Measurements from ENCODE around the gene ASS1. TPM values are rescaled to one million over a fixed set of nuclear protein-coding genes. Genes with fewer than 3 reads are reported as not detected.

The ASS1 gene
- total RNA-seq, 1 experiment from 2014 or later = 26.2 TPM

GRCh38 chr9:130451509-130452388, 7.0 kb downstream of the ASS1 start:
- in situ Hi-C loops (cut with HindIII; ENCODE audit: low pct_unique_long_range_greater_than_20kb, low sequenced_read_pairs) = no loop called here
- peak; percentile 68 for ATAC-seq
- Histone ChIP-seq H3K4me1 (ENCODE audit: control insufficient read depth, insufficient read depth, low read length) (peaks cover 12% of the 10 kb centered on the region), H3K9me3 (ENCODE audit: control insufficient read depth, insufficient read depth, low read depth, low read length) (no peaks in the 10 kb centered on the region), H3K36me3 (ENCODE audit: control insufficient read depth, insufficient read depth, low read length) (no peaks in the 10 kb centered on the region), H3K4me3 (ENCODE audit: low read depth in 2 of 2, low read length in 2 of 2) (no peak overlapping the region), H3K27me3 (ENCODE audit: control insufficient read depth, insufficient read depth, low read length) (no peaks in the 10 kb centered on the region), H3K27ac (ENCODE audit: low read length) (no peak overlapping the region)
- TF ChIP-seq TCF7L2 (IDR thresholded peaks at IDR 0.05; ENCODE audit: low read depth, low read length) = no peak
- TF ChIP-seq CTCF (IDR thresholded peaks at IDR 0.05) = peak; percentile 62
- ChIA-PET POLR2A (no interaction called here), CTCF (no interaction called here)
- no peak for DNase-seq (ENCODE audit: low read depth, low spot score)
- intact Hi-C loops (cut with micrococcal nuclease; ENCODE audit: unreplicated experiment) = no loop called here
- no TSS peak for BruUV-seq (replicated peaks)

- POLR2A ChIA-PET = no interaction called here
- ATAC-seq (no peak), DNase-seq (ENCODE audit: low read depth, low spot score) (no peak)
- H3K4me1 ChIP-seq (ENCODE audit: control insufficient read depth, insufficient read depth, low read length) = peaks cover 7% of the 10 kb centered on the region
- H3K4me3 ChIP-seq (ENCODE audit: low read depth in 2 of 2, low read length in 2 of 2) = no peak overlapping the region
- BruUV-seq (replicated peaks) = no TSS peak
- no peak for TF ChIP-seq TCF7L2 (IDR thresholded peaks at IDR 0.05; ENCODE audit: low read depth, low read length)
- TF ChIP-seq CTCF (IDR thresholded peaks at IDR 0.05) = no peak
- no peak for TF ChIP-seq REST (IDR thresholded peaks at IDR 0.05; ENCODE audit: insufficient read depth in 1 of 2, low read depth in 2 of 2, low read length in 1 of 2)
- TF ChIP-seq SIN3A (IDR thresholded peaks at IDR 0.05; ENCODE audit: borderline replicate concordance, insufficient read depth, low read depth, low read length) = no peak
- TF ChIP-seq POLR2AphosphoS5 (IDR thresholded peaks at IDR 0.05; ENCODE audit: low read depth, low read length) = no peak
- H3K27ac ChIP-seq (ENCODE audit: low read length) = no peak overlapping the region
- intact Hi-C loops (cut with micrococcal nuclease; ENCODE audit: unreplicated experiment) (no loop called here), in situ Hi-C loops (cut with HindIII; ENCODE audit: low pct_unique_long_range_greater_than_20kb, low sequenced_read_pairs) (no loop called here)
- no peaks in the 10 kb centered on the region for H3K27me3 ChIP-seq (ENCODE audit: control insufficient read depth, insufficient read depth, low read length)
- H3K36me3 ChIP-seq (ENCODE audit: control insufficient read depth, insufficient read depth, low read length) = no peaks in the 10 kb centered on the region
- CTCF ChIA-PET = no interaction called here
- no peaks in the 10 kb centered on the region for H3K9me3 ChIP-seq (ENCODE audit: control insufficient read depth, insufficient read depth, low read depth, low read length)
Observed at GRCh38 chr9:130452835-130453234, 8.1 kb downstream of the ASS1 start.
